H1 (cell line): ENCODE results near the gene ANKRD36C. TPM values are rescaled to one million over a fixed set of nuclear protein-coding genes. Genes with fewer than 3 reads are reported as not detected.
"Not testable (repeated sequence)": the region's sequence is repeated elsewhere in the genome, so short reads cannot be mapped to it uniquely, and the experiment has no call there.

ENCODE experiments used
- CTCF ChIA-PET: fragments of 300-600 bp; sonication (Branson Sonifier 250); formaldehyde crosslinking; loops from one replicate; lab custom pipeline; 2021; ENCODE audit not compliant: partially characterized antibody; lab: Charles Lee
- POLR2A ChIA-PET: fragments of 300-600 bp; sonication (Branson Sonifier 250); formaldehyde crosslinking; loops from one replicate; lab custom pipeline; 2021; ENCODE audit warnings: inconsistent platforms; ENCODE audit not compliant: partially characterized antibody; lab: Charles Lee
- DNase-seq, 2 experiments: peaks; one replicate each; pipeline versions ENCODE4 v3.0.0 to v3.0.0-alpha.2; 2010 to 2022; ENCODE audit warnings: low spot score in 2 of 2, low read depth in 1 of 2, mixed read lengths in 1 of 2
- FAIRE-seq: peaks from 2 replicates; lab custom pipeline; 2011; peaks lifted over from hg19 to GRCh38; lab: Jason Lieb, UNC
- H2AFZ ChIP-seq: 2 replicates; pipeline ENCODE4 v1.8.1; 2012; ENCODE audit warnings: low read length, inconsistent platforms
- H2AK5ac ChIP-seq: 2 replicates; pipeline ENCODE4 v1.6.1; 2013; ENCODE audit warnings: low read depth, low read length
- H2BK120ac ChIP-seq: replicated peaks from 2 replicates; pipeline ENCODE3; 2013; ENCODE audit warnings: low read depth, low read length, inconsistent platforms
- H2BK12ac ChIP-seq: 2 replicates; pipeline ENCODE4 v1.6.1; 2013; ENCODE audit warnings: low read depth, low read length
- H2BK15ac ChIP-seq: 2 replicates; pipeline ENCODE4 v1.6.1; 2013; ENCODE audit warnings: low read length
- H2BK20ac ChIP-seq: 2 replicates; pipeline ENCODE4 v1.6.1; 2013; ENCODE audit warnings: low read length
- H2BK5ac ChIP-seq: 2 replicates; pipeline ENCODE4 v1.6.1; 2013; ENCODE audit warnings: low read depth, low read length
- H3K14ac ChIP-seq: 2 replicates; pipeline ENCODE4 v1.6.1; 2013; ENCODE audit warnings: inconsistent platforms; ENCODE audit not compliant: insufficient read length
- H3K18ac ChIP-seq: 2 replicates; pipeline ENCODE4 v1.6.1; 2013; ENCODE audit warnings: low read length; ENCODE audit errors: extremely low read depth
- H3K23ac ChIP-seq: 2 replicates; pipeline ENCODE4 v1.6.1; 2013; ENCODE audit warnings: inconsistent platforms; ENCODE audit not compliant: insufficient read length
- H3K23me2 ChIP-seq: 2 replicates; pipeline ENCODE4 v1.6.1; 2013; ENCODE audit warnings: low read depth, low read length
- H3K27ac ChIP-seq: 2 replicates; pipeline ENCODE4 v1.6.1; 2011; ENCODE audit warnings: low read depth, low read length, inconsistent platforms
- H3K27me3 ChIP-seq, 4 experiments: replicated peaks in 1 of 4; 1 replicate in 1 of 4; 2 replicates in 3 of 4; pipeline versions ENCODE4 v1.6.1 to v1.8.1; 2011 to 2013; ENCODE audit warnings: low read length in 3 of 4, mild to moderate bottlenecking in 3 of 4, inconsistent platforms in 2 of 4, mixed read lengths in 2 of 4, moderate library complexity in 1 of 4; ENCODE audit not compliant: control insufficient read depth in 3 of 4, insufficient read depth in 3 of 4; ENCODE audit errors: extremely low read depth in 1 of 4
- H3K36me3 ChIP-seq, 4 experiments: 2 replicates each; pipeline versions ENCODE4 v1.6.1 to v1.8.1; 2011 to 2013; ENCODE audit warnings: mild to moderate bottlenecking in 4 of 4, low read length in 3 of 4, moderate library complexity in 2 of 4, control low read depth in 1 of 4, inconsistent platforms in 1 of 4; ENCODE audit not compliant: insufficient read depth in 4 of 4, control insufficient read depth in 2 of 4
- H3K4ac ChIP-seq: replicated peaks from 2 replicates; pipeline ENCODE3; 2013; ENCODE audit warnings: low read length, low read depth, mixed read lengths, inconsistent platforms; ENCODE audit not compliant: insufficient read length
- H3K4me1 ChIP-seq, 4 experiments: replicated peaks in 1 of 4; 1 replicate in 1 of 4; 2 replicates in 3 of 4; pipeline versions ENCODE4 v1.6.1 to v1.8.1; 2011 to 2013; ENCODE audit warnings: low read length in 3 of 4, inconsistent platforms in 2 of 4, mixed read lengths in 1 of 4; ENCODE audit not compliant: insufficient read depth in 4 of 4, control insufficient read depth in 3 of 4
- H3K4me2 ChIP-seq, 2 experiments: 2 replicates each; pipeline versions ENCODE4 v1.6.1 to v1.8.1; 2011 to 2013; ENCODE audit warnings: low read depth in 2 of 2, low read length in 2 of 2, control low read depth in 1 of 2, inconsistent platforms in 1 of 2, mild to moderate bottlenecking in 1 of 2; ENCODE audit not compliant: insufficient read depth in 1 of 2
- H3K4me3 ChIP-seq, 4 experiments: fragments of 200-600, 300-600 bp in 1 of 4; sonication (generic), shearing (Covaris generic), sonication (Bioruptor Twin) in 1 of 4; 2 replicates each; pipeline versions ENCODE4 v1.5.1 to v1.8.1; 2011 to 2016; ENCODE audit warnings: low read length in 4 of 4, low read depth in 3 of 4, control low read depth in 2 of 4, inconsistent platforms in 2 of 4, mild to moderate bottlenecking in 2 of 4, mixed read lengths in 1 of 4, moderate library complexity in 1 of 4; ENCODE audit not compliant: insufficient read depth in 2 of 4; ENCODE audit errors: extremely low read depth in 1 of 4
- H3K56ac ChIP-seq: replicated peaks from 2 replicates; pipeline ENCODE3; 2013; ENCODE audit warnings: low read depth, mild to moderate bottlenecking, mixed read lengths, low read length, inconsistent platforms; ENCODE audit not compliant: insufficient read length
- H3K79me1 ChIP-seq: 2 replicates; pipeline ENCODE4 v1.6.1; 2013; ENCODE audit warnings: low read depth, low read length, control low read depth
- H3K79me2 ChIP-seq, 2 experiments: 2 replicates each; pipeline versions ENCODE4 v1.6.1 to v1.8.1; 2012 to 2013; ENCODE audit warnings: low read length in 2 of 2, mild to moderate bottlenecking in 2 of 2, inconsistent platforms in 1 of 2; ENCODE audit not compliant: insufficient read depth in 2 of 2, control insufficient read depth in 1 of 2
- H3K9ac ChIP-seq, 4 experiments: replicated peaks in 1 of 4; 1 replicate in 1 of 4; 2 replicates in 3 of 4; pipeline versions ENCODE4 v1.6.1 to v1.8.1; 2011 to 2013; ENCODE audit warnings: low read depth in 3 of 4, low read length in 3 of 4, control low read depth in 2 of 4, mild to moderate bottlenecking in 2 of 4, moderate library complexity in 2 of 4, inconsistent platforms in 1 of 4; ENCODE audit errors: extremely low read depth in 1 of 4
- H3K9me3 ChIP-seq, 2 experiments: 2 replicates each; pipeline versions ENCODE4 v1.6.1 to v1.8.1; 2012 to 2013; ENCODE audit warnings: mild to moderate bottlenecking in 2 of 2, moderate library complexity in 2 of 2, control low read depth in 1 of 2, inconsistent platforms in 1 of 2, low read depth in 1 of 2, low read length in 1 of 2, mixed read lengths in 1 of 2; ENCODE audit not compliant: insufficient read depth in 2 of 2
- H4K20me1 ChIP-seq, 2 experiments: replicated peaks in 1 of 2; 2 replicates each; pipeline versions ENCODE3 to v1.8.1; 2011 to 2013; ENCODE audit warnings: inconsistent platforms in 2 of 2, low read length in 2 of 2, mild to moderate bottlenecking in 1 of 2; ENCODE audit not compliant: insufficient read depth in 2 of 2, control insufficient read depth in 1 of 2
- H4K5ac ChIP-seq: 2 replicates; pipeline ENCODE4 v1.6.1; 2013; ENCODE audit warnings: low read length, low read depth, mixed read lengths, inconsistent platforms; ENCODE audit not compliant: insufficient read length
- H4K8ac ChIP-seq: 2 replicates; pipeline ENCODE4 v1.8.0; 2013; ENCODE audit warnings: mild to moderate bottlenecking, moderate library complexity, low read length, inconsistent platforms; ENCODE audit not compliant: insufficient read depth; ENCODE audit errors: extremely low read depth
- H4K91ac ChIP-seq: replicated peaks from 2 replicates; pipeline ENCODE3; 2013; ENCODE audit warnings: low read length, mixed read lengths, inconsistent platforms; ENCODE audit not compliant: insufficient read length
- WGBS, 2 experiments: shearing (Covaris generic) in 1 of 2; methylation state at CpG; one replicate each; pipeline versions ENCODE4 v1.1.6 to v1.1.7; 2013 to 2015; ENCODE audit warnings: low lambda C conversion rate in 2 of 2, mixed read lengths in 2 of 2, inconsistent platforms in 1 of 2, low coverage in 1 of 2, missing lambda C conversion rate in 1 of 2; ENCODE audit not compliant: insufficient replicate concordance in 2 of 2, insufficient coverage in 1 of 2, insufficient read length in 1 of 2; ENCODE audit errors: extremely low coverage in 1 of 2, missing lambda C conversion rate in 1 of 2; 5-methylcytosine and 5-hydroxymethylcytosine counted together
- polyA plus RNA-seq, 7 experiments: library from polyadenylated mRNA; depleted of rRNA in 3 of 7; stranded (reverse) in 5 of 7; unstranded in 2 of 7; fragments of >200 nt in 5 of 7; fragments of 200-250 nt in 2 of 7; gene quantifications; 1 replicate in 5 of 7; 2 replicates in 1 of 7; 4 replicates in 1 of 7; pipeline versions ENCODE4 v1.2.1 to v1.2.3, GENCODE V29; 2011 to 2013; ENCODE audit warnings: missing spikeins in 2 of 7, mixed read lengths in 2 of 7
- total RNA-seq: library from RNA; stranded (reverse); fragmentation: NEBNext Ultra II Directional; extraction: Animal tissue kit (Norgen Biotek cat#: 25700); gene quantifications from 2 replicates; pipeline ENCODE4 v1.2.1, GENCODE V29; 2021

The ANKRD36C gene
- total and polyA plus RNA-seq, 2 of the 8 experiments (the other 6 are each of a cell fraction or from before 2014, with no cell fraction given), result 1.1 to 7.3 TPM

DNA sequence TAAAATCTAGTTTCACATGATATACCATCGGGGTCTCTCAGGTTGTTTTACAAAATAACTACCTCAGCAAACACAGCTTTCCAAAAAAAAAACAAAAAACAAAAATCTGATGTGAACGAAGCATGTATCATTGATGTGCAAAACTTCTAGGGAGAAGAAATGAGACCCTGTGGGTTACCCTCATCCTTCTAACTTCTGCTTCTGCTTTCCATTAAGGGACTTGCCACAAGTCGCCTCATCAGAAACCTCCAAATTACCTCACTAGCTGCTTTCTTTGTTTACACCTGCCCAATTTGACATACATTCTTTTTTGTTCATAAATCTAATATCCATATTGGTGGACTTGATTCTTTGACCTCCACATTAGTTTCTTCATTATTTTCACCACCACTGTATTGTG lies 60.9 kb downstream of the ANKRD36C start:
- H3K14ac ChIP-seq, H3K18ac ChIP-seq, H2AK5ac ChIP-seq, H3K36me3 ChIP-seq, H4K8ac ChIP-seq, FAIRE-seq, H3K9me3 ChIP-seq, H3K23me2 ChIP-seq, H3K4ac ChIP-seq, H3K79me1 ChIP-seq, H2BK20ac ChIP-seq, H3K4me2 ChIP-seq, H3K9ac ChIP-seq, CTCF ChIA-PET, H3K23ac ChIP-seq, H3K27ac ChIP-seq, H2BK5ac ChIP-seq, DNase-seq, H3K4me1 ChIP-seq, H4K91ac ChIP-seq, H2AFZ ChIP-seq, H4K5ac ChIP-seq, H3K79me2 ChIP-seq, H3K27me3 ChIP-seq, H3K4me3 ChIP-seq, H2BK120ac ChIP-seq, H2BK15ac ChIP-seq, POLR2A ChIA-PET, H2BK12ac ChIP-seq, H3K56ac ChIP-seq, H4K20me1 ChIP-seq: not testable (repeated sequence)
- WGBS, 2 experiments, result 88% methylated on average over 3 of the region's 3 CpGs; no CpG with 5 or more reads in 1 of the 2 experiments

DNA sequence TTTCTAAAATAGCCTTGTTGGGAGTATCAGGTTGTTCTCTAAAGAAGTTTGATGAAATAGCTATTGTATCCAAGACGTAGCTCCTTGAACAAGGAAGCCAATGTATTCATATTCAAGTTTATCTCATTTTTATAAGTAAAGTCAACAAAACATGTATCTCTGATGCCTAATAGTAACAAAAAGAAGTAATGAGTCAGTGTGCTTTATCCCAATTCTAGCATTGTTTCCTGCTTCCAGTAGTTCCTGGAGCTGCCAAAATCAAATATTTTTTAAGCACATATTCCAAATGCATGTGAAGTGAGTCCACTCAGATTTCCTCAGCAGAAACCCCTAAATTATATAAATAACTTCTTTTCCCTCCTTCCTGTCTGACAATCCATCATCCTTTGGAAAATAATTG lies 74.6 kb downstream of the ANKRD36C start:
- H2BK20ac ChIP-seq, H3K23me2 ChIP-seq, H3K9me3 ChIP-seq, H3K4me2 ChIP-seq, H3K23ac ChIP-seq, POLR2A ChIA-PET, H4K8ac ChIP-seq, H2BK12ac ChIP-seq, H2BK5ac ChIP-seq, H3K14ac ChIP-seq, H2AFZ ChIP-seq, H2AK5ac ChIP-seq, H3K4me3 ChIP-seq, DNase-seq, H4K5ac ChIP-seq, H2BK15ac ChIP-seq, H3K9ac ChIP-seq, H4K20me1 ChIP-seq, H3K27ac ChIP-seq, H2BK120ac ChIP-seq, H3K27me3 ChIP-seq, H4K91ac ChIP-seq, H3K4me1 ChIP-seq, H3K36me3 ChIP-seq, CTCF ChIA-PET, H3K56ac ChIP-seq, H3K79me1 ChIP-seq, H3K18ac ChIP-seq, H3K79me2 ChIP-seq, FAIRE-seq, H3K4ac ChIP-seq: not testable (repeated sequence)
- WGBS, 2 experiments, result 84% methylated on average over 1 of the region's 1 CpG; no CpG with 5 or more reads in 1 of the 2 experiments
